HG02885 (cell line): ENCODE measurements around the gene CAPN5.

Source experiments
- ATAC-seq: cut with Tn5 transposase; IDR thresholded peaks from one replicate; pipeline ENCODE4 v1.9.1; 2021; ENCODE audit warnings: mild to moderate bottlenecking; ENCODE audit not compliant: unreplicated experiment, poor library complexity

The CAPN5 gene

GRCh38 chr11:77159219-77159936 is 92.6 kb downstream of the CAPN5 start:
- ATAC-seq, result no peak

- no peak for ATAC-seq
These were observed 93.2 kb downstream of the CAPN5 start for GRCh38 chr11:77159937-77160495.

- no peak for ATAC-seq
These were observed 96.5 kb downstream of the CAPN5 start for GRCh38 chr11:77163271-77163670.

- ATAC-seq, result no peak
These were observed 98.3 kb downstream of the CAPN5 start for GRCh38 chr11:77165066-77165465.

DNA sequence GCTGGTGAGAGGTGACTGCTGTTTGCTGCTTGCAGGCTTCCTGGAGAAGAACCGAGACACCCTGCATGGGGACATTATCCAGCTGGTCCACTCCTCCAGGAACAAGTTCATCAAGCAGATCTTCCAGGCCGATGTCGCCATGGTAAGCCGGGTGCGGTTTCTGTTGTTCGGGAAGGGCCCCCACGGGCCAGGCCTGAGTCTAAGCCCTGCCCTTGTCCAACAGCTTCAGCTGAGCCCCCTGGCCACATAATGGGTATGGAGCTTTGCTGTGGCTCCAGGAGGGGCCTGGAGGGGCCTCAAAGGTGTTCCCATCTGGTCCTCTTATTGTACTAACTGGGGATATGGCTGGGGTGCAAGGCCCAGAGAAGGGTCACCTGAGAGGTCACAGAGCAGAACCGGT is 99.2 kb downstream of the CAPN5 start:
- no peak for ATAC-seq

DNA sequence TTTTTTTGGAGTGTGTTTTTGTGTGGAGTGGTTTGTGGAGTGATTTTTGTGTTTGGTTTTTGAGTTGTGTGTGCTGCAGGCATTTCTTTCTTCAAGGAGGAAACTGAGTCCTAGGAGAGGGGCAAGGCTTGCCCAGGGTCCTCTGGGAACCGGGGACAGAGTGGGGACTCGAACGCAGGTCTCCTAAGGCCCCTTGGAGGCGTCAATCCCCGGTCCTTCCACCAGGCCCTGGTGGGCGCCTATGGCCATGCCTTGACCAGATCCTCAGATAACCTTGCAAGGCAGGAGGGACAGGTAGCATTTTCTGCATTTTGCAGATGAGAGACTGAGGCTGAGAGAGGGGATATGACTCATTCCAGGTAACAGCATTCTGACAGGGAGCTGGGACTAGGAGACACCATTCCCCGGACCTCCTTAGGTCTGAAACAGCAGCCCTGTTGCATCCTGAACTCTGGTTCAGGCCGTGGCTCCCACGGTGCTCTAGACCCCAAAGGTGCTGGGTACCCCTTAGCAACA is 100.4 kb downstream of the CAPN5 start:
- no peak for ATAC-seq

DNA sequence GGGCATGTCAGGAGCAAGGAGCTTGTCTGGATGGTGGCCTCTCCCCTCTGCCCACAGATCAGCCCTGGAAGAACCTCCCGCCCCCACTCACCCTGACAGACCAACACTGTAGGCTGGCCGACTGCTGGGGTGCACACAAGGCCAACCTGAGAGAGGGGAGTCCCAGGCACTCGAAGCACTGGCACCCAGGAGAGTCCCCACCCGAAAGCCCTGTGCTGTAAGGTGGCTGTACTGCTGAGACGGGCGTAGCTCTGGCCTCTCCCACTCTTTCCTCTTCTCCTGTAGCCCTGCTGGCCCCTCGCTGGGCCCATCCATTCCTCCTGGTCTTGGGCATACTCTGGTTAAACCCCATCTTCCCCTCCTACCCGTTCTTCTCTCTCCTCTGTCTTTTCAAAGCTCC is 101.0 kb downstream of the CAPN5 start:
- no peak for ATAC-seq

- no peak for ATAC-seq
These were observed 103.3 kb downstream of the CAPN5 start for GRCh38 chr11:77170107-77170506.

DNA sequence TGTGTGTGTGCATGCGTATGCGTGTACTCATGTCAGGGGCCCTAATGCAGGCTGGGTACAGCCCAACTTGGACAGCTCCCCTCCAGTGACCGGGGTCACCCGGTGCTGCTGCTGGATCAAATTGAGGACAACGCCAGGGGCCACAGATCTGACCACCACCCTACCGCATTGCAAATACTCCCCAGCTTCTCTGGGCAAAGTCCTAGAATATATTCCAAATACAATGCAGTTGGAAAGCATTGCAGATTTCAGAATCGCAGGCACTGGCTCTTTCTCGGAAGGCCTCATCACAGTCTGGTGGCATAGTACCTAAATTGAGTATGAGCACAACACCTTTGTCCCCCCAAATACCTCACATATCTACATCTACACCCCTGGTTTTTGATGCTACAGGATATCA is 104.5 kb downstream of the CAPN5 start:
- no peak for ATAC-seq

GRCh38 chr11:77171885-77172665 is 105.3 kb downstream of the CAPN5 start:
- no peak for ATAC-seq

DNA sequence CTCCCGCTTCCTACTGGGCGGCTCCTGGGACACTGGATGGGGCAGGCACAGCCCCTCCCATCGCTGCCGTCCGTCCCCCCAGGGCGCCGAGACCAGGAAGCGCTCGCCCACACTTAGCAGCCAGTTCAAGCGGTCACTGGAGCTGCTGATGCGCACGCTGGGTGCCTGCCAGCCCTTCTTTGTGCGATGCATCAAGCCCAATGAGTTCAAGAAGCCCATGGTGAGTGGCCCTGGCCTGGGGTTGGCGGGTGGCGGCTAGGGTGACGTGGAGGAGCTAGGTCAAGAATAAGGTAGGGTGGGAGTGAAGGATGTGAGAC is 105.9 kb downstream of the CAPN5 start:
- ATAC-seq, result no peak

GRCh38 chr11:77173494-77173893 is 106.7 kb downstream of the CAPN5 start:
- ATAC-seq, result no peak

GRCh38 chr11:77174559-77174958 is 107.8 kb downstream of the CAPN5 start:
- ATAC-seq, result no peak

- no peak for ATAC-seq
These were observed 108.5 kb downstream of the CAPN5 start for GRCh38 chr11:77175021-77175842.
